ENCODE data around the gene LRRC28. TPM values are rescaled to one million over a fixed set of nuclear protein-coding genes. Genes with fewer than 3 reads are reported as not detected.

Gene LRRC28
- polyA plus RNA-seq, 1 of the 3 experiments (the other 2 are of a cell fraction), result 15.2 TPM

DNA sequence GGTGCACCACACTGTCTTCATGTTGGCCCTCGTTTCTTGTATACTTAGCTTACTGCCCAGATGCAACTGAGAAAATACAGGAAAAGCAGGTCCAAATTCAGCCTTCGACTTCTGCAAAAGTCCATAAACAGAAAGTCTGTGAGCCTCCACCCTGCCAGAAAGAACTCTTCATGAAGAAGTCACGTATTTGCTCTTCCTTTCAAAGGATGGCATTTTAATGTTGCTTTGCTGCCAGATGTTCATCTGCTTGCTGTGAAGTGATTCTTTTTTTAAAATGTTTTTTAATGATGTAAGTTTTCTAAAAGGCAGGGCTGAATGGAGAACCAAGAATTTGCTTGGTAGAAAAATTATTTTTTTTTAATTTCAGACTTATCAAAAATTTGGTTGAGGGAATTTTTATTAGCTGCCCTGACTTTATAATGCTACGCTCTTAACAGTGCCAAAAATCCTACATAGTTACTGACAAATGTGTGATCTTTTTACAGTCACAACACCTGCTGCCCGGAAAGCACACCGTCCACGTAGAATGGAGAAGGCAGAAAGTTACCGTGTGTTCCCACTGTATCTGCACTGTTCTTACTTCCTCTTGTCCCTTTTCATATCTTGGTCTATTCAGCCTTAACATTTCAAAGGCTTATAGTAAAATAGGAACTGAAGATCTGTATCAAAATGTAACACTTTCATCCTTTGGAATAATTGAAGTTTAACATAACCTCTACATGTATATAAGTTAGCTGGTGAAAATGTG lies 136.3 kb downstream of the LRRC28 start:
- H3K36me3 ChIP-seq (replicated peaks in 1 of 2; ENCODE audit: control insufficient read depth in 1 of 2, insufficient read depth in 2 of 2, low read length in 1 of 2), result peaks cover 0 to 3% of the 10 kb centered on the region in 2 experiments
- H3K4me2 ChIP-seq, result no peak overlapping the region
- H3K27me3 ChIP-seq (ENCODE audit: insufficient read depth), result no peaks in the 10 kb centered on the region
- no peaks in the 10 kb centered on the region for H3K4me1 ChIP-seq (ENCODE audit: control insufficient read depth in 1 of 2, insufficient read depth in 2 of 2, low read depth in 1 of 2, low read length in 1 of 2)
- H3K9me3 ChIP-seq, result no peaks in the 10 kb centered on the region
- H3K9ac ChIP-seq, result no peak overlapping the region
- 91% methylated on average over 8 of the region's 8 CpGs for WGBS (ENCODE audit: low lambda C conversion rate)
- H3F3A ChIP-seq (replicated peaks; ENCODE audit: insufficient read depth), result no peaks in the 10 kb centered on the region
- no peak overlapping the region for H3K27ac ChIP-seq (ENCODE audit: low read depth in 2 of 2, low read length in 1 of 2)
- no peaks in the 10 kb centered on the region for H4K20me1 ChIP-seq (ENCODE audit: insufficient read depth)
- TF ChIP-seq, protein P1, sequence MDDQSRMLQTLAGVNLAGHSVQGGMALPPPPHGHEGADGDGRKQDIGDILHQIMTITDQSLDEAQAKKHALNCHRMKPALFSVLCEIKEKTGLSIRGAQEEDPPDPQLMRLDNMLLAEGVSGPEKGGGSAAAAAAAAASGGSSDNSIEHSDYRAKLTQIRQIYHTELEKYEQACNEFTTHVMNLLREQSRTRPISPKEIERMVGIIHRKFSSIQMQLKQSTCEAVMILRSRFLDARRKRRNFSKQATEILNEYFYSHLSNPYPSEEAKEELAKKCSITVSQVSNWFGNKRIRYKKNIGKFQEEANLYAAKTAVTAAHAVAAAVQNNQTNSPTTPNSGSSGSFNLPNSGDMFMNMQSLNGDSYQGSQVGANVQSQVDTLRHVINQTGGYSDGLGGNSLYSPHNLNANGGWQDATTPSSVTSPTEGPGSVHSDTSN (IDR thresholded peaks at IDR 0.05), result no peak
- TF ChIP-seq FOSL2 (IDR thresholded peaks at IDR 0.05; ENCODE audit: borderline replicate concordance, low read depth) (no peak), RAD21 (IDR thresholded peaks at IDR 0.05; ENCODE audit: low read length) (no peak), FOXJ3 (CRISPR knock-in tag; IDR thresholded peaks at IDR 0.05) (no peak), NRF1 (IDR thresholded peaks at IDR 0.05; ENCODE audit: low read depth, low read length) (no peak), EP300 (IDR thresholded peaks at IDR 0.05; ENCODE audit: borderline replicate concordance in 1 of 2, low read depth in 1 of 2, low read length in 1 of 2) (no peak), TAF1 (IDR thresholded peaks at IDR 0.05; ENCODE audit: borderline replicate concordance, low read depth, low read length) (no peak), RXRA (IDR thresholded peaks at IDR 0.05; ENCODE audit: borderline replicate concordance, low read depth) (no peak), EZH2phosphoT487 (IDR thresholded peaks at IDR 0.05; ENCODE audit: borderline replicate concordance, low read depth) (no peak), FOXM1 (IDR thresholded peaks at IDR 0.05; ENCODE audit: low read depth) (no peak), JUND (IDR thresholded peaks at IDR 0.05) (no peak), GATA2 (CRISPR knock-in tag; IDR thresholded peaks at IDR 0.05) (no peak)
- TF ChIP-seq, protein P2, sequence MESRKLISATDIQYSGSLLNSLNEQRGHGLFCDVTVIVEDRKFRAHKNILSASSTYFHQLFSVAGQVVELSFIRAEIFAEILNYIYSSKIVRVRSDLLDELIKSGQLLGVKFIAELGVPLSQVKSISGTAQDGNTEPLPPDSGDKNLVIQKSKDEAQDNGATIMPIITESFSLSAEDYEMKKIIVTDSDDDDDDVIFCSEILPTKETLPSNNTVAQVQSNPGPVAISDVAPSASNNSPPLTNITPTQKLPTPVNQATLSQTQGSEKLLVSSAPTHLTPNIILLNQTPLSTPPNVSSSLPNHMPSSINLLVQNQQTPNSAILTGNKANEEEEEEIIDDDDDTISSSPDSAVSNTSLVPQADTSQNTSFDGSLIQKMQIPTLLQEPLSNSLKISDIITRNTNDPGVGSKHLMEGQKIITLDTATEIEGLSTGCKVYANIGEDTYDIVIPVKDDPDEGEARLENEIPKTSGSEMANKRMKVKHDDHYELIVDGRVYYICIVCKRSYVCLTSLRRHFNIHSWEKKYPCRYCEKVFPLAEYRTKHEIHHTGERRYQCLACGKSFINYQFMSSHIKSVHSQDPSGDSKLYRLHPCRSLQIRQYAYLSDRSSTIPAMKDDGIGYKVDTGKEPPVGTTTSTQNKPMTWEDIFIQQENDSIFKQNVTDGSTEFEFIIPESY (IDR thresholded peaks at IDR 0.05; ENCODE audit: borderline replicate concordance, low read depth), result no peak
- TF ChIP-seq, protein P3, sequence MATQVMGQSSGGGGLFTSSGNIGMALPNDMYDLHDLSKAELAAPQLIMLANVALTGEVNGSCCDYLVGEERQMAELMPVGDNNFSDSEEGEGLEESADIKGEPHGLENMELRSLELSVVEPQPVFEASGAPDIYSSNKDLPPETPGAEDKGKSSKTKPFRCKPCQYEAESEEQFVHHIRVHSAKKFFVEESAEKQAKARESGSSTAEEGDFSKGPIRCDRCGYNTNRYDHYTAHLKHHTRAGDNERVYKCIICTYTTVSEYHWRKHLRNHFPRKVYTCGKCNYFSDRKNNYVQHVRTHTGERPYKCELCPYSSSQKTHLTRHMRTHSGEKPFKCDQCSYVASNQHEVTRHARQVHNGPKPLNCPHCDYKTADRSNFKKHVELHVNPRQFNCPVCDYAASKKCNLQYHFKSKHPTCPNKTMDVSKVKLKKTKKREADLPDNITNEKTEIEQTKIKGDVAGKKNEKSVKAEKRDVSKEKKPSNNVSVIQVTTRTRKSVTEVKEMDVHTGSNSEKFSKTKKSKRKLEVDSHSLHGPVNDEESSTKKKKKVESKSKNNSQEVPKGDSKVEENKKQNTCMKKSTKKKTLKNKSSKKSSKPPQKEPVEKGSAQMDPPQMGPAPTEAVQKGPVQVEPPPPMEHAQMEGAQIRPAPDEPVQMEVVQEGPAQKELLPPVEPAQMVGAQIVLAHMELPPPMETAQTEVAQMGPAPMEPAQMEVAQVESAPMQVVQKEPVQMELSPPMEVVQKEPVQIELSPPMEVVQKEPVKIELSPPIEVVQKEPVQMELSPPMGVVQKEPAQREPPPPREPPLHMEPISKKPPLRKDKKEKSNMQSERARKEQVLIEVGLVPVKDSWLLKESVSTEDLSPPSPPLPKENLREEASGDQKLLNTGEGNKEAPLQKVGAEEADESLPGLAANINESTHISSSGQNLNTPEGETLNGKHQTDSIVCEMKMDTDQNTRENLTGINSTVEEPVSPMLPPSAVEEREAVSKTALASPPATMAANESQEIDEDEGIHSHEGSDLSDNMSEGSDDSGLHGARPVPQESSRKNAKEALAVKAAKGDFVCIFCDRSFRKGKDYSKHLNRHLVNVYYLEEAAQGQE (IDR thresholded peaks at IDR 0.05; ENCODE audit: low read depth, low read length), result no peak
- no peak overlapping the region for H3K4me3 ChIP-seq (ENCODE audit: low read depth in 2 of 2, low read length in 1 of 2)
- ChIA-PET POLR2A (no interaction called here), CTCF (interaction anchor here (2.5 kb wide), 1 partner anchor 317 kb away, joined by 6 read pairs; no protein-coding TSS in a partner anchor)
- DNase-seq, result no peak
- no peak overlapping the region for H2AFZ ChIP-seq (ENCODE audit: low read depth)
- H3K9me2 ChIP-seq, result no peaks in the 10 kb centered on the region
- H3K79me2 ChIP-seq (ENCODE audit: insufficient read depth), result no peaks in the 10 kb centered on the region
